GM12878 (cell line): ENCODE data around the gene RBBP8NL. TPM values are rescaled to one million over a fixed set of nuclear protein-coding genes. Genes with fewer than 3 reads are reported as not detected.

Source experiments
- ATAC-seq: fragments of 200-7000 bp; cut with Tn5 transposase; 3 replicates; pipeline ENCODE4 v1.9.1; 2020; ENCODE audit warnings: mild to moderate bottlenecking, moderate library complexity
- BruUV-seq: library from RNA; stranded (reverse); fragments of 400-500 nt; replicated peaks from 2 replicates; lab custom pipeline; 2021; lab: Mats Ljungman, UMichigan
- CTCF ChIA-PET: fragments of 300-600 bp; sonication (Branson Sonifier 250); formaldehyde crosslinking; extraction: SDS; loops from one replicate; lab custom pipeline; 2021; ENCODE audit warnings: inconsistent platforms; lab: Yijun Ruan, JAX
- POLR2A ChIA-PET: fragments of 350-600 bp; formaldehyde crosslinking; extraction: SDS; loops from one replicate; lab custom pipeline; 2021; ENCODE audit warnings: inconsistent platforms; lab: Charles Lee
- RAD21 ChIA-PET: fragments of 300-600 bp; sonication (Branson Sonifier 250); formaldehyde crosslinking; loops from one replicate; lab custom pipeline; 2023; ENCODE audit warnings: antibody characterized with exemption; ENCODE audit not compliant: unreplicated experiment; lab: Charles Lee
- SMC1A ChIA-PET: fragments of 300-600 bp; sonication (Branson Sonifier 250); formaldehyde crosslinking; loops from one replicate; lab custom pipeline; 2023; ENCODE audit not compliant: unreplicated experiment, uncharacterized antibody; lab: Charles Lee
- DNase-seq: peaks from one replicate; pipeline ENCODE4 v3.0.0-alpha.2; 2011; ENCODE audit warnings: low read depth, low spot score
- FAIRE-seq: peaks from 3 replicates; lab custom pipeline; 2011; peaks lifted over from hg19 to GRCh38; lab: Jason Lieb, UNC
- H2AFZ ChIP-seq: 2 replicates; pipeline ENCODE4 v1.6.0; 2011; ENCODE audit warnings: low read depth, low read length, control low read depth; ENCODE audit not compliant: control insufficient read depth
- H3K27ac ChIP-seq: 2 replicates; pipeline ENCODE4 v1.5.1; 2011; ENCODE audit warnings: control low read depth; ENCODE audit not compliant: control insufficient read depth, insufficient read depth
- H3K27me3 ChIP-seq, 2 experiments: replicated peaks in 1 of 2; 2 replicates each; pipeline versions ENCODE4 v1.6.0 to v1.6.1; 2011; ENCODE audit warnings: low read length in 1 of 2; ENCODE audit not compliant: control insufficient read depth in 2 of 2, insufficient read depth in 2 of 2
- H3K36me3 ChIP-seq, 2 experiments: 2 replicates each; pipeline ENCODE4 v1.5.1; 2011; ENCODE audit warnings: low read length in 1 of 2; ENCODE audit not compliant: control insufficient read depth in 2 of 2, insufficient read depth in 2 of 2
- H3K4me1 ChIP-seq: 2 replicates; pipeline ENCODE4 v1.6.1; 2011; ENCODE audit warnings: mild to moderate bottlenecking, low read length, moderate library complexity, mixed read lengths; ENCODE audit not compliant: control insufficient read depth, insufficient read depth
- H3K4me2 ChIP-seq: 2 replicates; pipeline ENCODE4 v1.6.0; 2011; ENCODE audit warnings: control low read depth; ENCODE audit not compliant: control insufficient read depth, insufficient read depth
- H3K4me3 ChIP-seq: fragments of 200-600 bp; sonication (generic); 2 replicates; pipeline ENCODE4 v1.5.1; 2016
- H3K79me2 ChIP-seq: 2 replicates; pipeline ENCODE4 v1.6.0; 2011; ENCODE audit warnings: low read length; ENCODE audit not compliant: control insufficient read depth, insufficient read depth
- H3K9ac ChIP-seq: 2 replicates; pipeline ENCODE4 v1.8.0; 2011; ENCODE audit warnings: low read length, control low read depth, mixed read lengths; ENCODE audit not compliant: control insufficient read depth, insufficient read depth
- H3K9me3 ChIP-seq: replicated peaks from 3 replicates; pipeline ENCODE4 v1.5.1; 2011; ENCODE audit warnings: mild to moderate bottlenecking, low read length; ENCODE audit not compliant: control insufficient read depth, insufficient read depth
- H4K20me1 ChIP-seq: 2 replicates; pipeline ENCODE4 v1.6.0; 2011; ENCODE audit not compliant: control insufficient read depth, insufficient read depth
- BHLHE40 ChIP-seq, 2 experiments: fragments of 450-650 bp in 1 of 2; IDR thresholded peaks; 2 replicates each; pipeline ENCODE4 v1.6.1; 2011 to 2017; ENCODE audit warnings: low read depth in 2 of 2, borderline replicate concordance in 1 of 2, improper control_type of control experiment in 1 of 2, low read length in 1 of 2, mild to moderate bottlenecking in 1 of 2
- CHD4 ChIP-seq: fragments of 200-600 bp; sonication (generic); IDR thresholded peaks from 2 replicates; pipeline ENCODE4 v1.6.1; 2016; ENCODE audit warnings: mild to moderate bottlenecking
- FOXM1 ChIP-seq: IDR thresholded peaks from 2 replicates; pipeline ENCODE4 v1.6.1; 2012; ENCODE audit warnings: low read depth, mild to moderate bottlenecking, inconsistent platforms, low read length, moderate library complexity
- LARP7 ChIP-seq: fragments of 450-650 bp; IDR thresholded peaks from 2 replicates; pipeline ENCODE4 v1.6.1; 2017; ENCODE audit warnings: mild to moderate bottlenecking
- MEF2A ChIP-seq: IDR thresholded peaks from 2 replicates; pipeline ENCODE4 v1.6.1; 2011; ENCODE audit warnings: low read depth, mild to moderate bottlenecking, low read length, moderate library complexity; ENCODE audit not compliant: insufficient read depth
- ZZZ3 ChIP-seq: IDR thresholded peaks from 2 replicates; pipeline ENCODE4 v1.6.1; 2011; ENCODE audit warnings: low read depth; ENCODE audit not compliant: control insufficient read depth, insufficient read length
- WGBS: methylation state at CpG from one replicate; pipeline ENCODE4 v1.1.6; 2016; ENCODE audit warnings: low lambda C conversion rate; ENCODE audit not compliant: insufficient replicate concordance, insufficient coverage; ENCODE audit errors: missing lambda C conversion rate; 5-methylcytosine and 5-hydroxymethylcytosine counted together
- in situ Hi-C: fragments of 300-500 bp; cut with MboI; formaldehyde crosslinking; loops from 9 replicates; pipeline ENCODE4 v1.14.3; 2018; ENCODE audit warnings: mixed read lengths
- intact Hi-C: fragments of 100-400 bp; cut with micrococcal nuclease; formaldehyde crosslinking; loops from one replicate; pipeline ENCODE4 v1.14.2; 2022; ENCODE audit not compliant: unreplicated experiment
- polyA plus RNA-seq, 11 experiments: library from polyadenylated mRNA; depleted of rRNA in 4 of 11; unstranded in 6 of 11; stranded (reverse) in 5 of 11; fragments of >200 nt; fragmentation: Nextera tagmentation in 4 of 11; fragmentation: Illumina TruSeq in 1 of 11; extraction: Ambion mirVana in 4 of 11; extraction: Trizol in 1 of 11; gene quantifications; 1 replicate in 1 of 11; 2 replicates in 10 of 11; pipeline versions ENCODE4 v1.2.1 to v1.2.3, GENCODE V29; 2011 to 2016; ENCODE audit warnings: inconsistent platforms in 2 of 11, missing spikeins in 2 of 11, low read depth in 1 of 11
- total RNA-seq, 4 experiments: library from RNA; depleted of rRNA in 3 of 4; stranded (reverse); fragments of >200 nt in 3 of 4; fragmentation: Illumina TruSeq in 1 of 4; extraction: Trizol in 1 of 4; gene quantifications; 2 replicates each; pipeline versions ENCODE4 v1.2.1 to v1.2.3, GENCODE V29; 2013 to 2021
- TF ChIP-seq, protein P1 (sequence below): IDR thresholded peaks from 2 replicates; pipeline ENCODE4 v1.6.1; 2012; ENCODE audit warnings: low read depth, low read length, improper control_type of control experiment
- TF ChIP-seq, protein P2 (sequence below): fragments of 450-650 bp; IDR thresholded peaks from 2 replicates; pipeline ENCODE4 v1.6.1; 2017; ENCODE audit warnings: mild to moderate bottlenecking, low read depth, inconsistent platforms; ENCODE audit not compliant: poor library complexity, severe bottlenecking
- TF ChIP-seq, protein P3 (sequence below): fragments of 150-350 bp; IDR thresholded peaks from 2 replicates; pipeline ENCODE4 v1.6.1; 2016; ENCODE audit warnings: low read depth, low read length
- TF ChIP-seq, protein P4 (sequence below): IDR thresholded peaks from 2 replicates; pipeline ENCODE4 v1.6.1; 2011; ENCODE audit warnings: borderline replicate concordance, low read depth, mild to moderate bottlenecking, moderate library complexity, mixed read lengths, low read length; ENCODE audit not compliant: insufficient read depth; ENCODE audit errors: extremely low read length

RBBP8NL gene
- total and polyA plus RNA-seq, 10 of the 15 experiments (the other 5 are each of a cell fraction or from before 2014, with no cell fraction given), result not detected

DNA sequence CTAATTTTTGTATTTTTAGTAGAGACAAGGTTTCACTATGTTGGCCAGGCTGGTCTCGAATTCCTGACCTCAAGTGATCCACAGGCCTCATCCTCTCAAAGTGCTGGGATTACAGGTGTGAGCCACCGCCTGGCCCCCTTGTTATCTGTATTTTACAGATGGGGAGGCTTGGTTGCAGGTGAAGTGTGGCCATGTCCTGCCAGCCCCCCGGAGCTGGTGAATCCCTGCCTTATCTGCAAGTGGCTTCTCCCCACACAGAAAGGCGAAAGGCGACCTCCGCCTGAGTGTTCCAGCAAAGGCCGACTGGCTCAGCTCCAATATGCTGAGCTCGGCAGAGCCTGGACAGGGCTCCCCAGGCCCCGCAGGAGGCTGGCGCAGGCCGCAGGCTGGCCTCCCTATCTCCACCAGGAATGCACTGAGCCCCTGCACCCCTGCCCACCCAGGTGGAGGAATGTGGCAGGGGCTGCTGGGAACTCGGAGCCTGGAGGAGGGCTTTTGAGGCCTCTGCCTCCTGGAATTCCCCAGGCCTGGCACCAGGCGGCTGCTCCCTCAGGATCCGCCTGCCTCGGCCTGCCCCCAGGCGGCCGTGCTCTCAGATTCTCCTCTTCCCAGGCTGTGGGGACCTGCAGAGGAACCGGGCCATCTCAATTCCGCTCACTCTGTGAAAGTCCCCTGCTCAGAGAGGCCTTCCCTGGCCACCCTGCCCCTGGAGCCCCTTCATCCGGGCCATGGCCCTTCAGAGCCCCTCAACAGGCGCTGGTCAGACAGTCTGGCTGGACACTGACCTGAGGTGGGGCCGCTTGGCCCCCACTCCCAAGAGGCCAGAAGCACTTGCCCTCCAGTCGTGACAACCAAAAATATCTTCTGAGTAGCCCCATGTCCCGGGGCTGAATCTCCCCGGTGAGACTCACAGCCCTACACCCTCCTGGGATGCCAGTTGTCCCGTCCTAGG, 51.0 kb downstream of the RBBP8NL start (continued):
- TF ChIP-seq, protein P1, sequence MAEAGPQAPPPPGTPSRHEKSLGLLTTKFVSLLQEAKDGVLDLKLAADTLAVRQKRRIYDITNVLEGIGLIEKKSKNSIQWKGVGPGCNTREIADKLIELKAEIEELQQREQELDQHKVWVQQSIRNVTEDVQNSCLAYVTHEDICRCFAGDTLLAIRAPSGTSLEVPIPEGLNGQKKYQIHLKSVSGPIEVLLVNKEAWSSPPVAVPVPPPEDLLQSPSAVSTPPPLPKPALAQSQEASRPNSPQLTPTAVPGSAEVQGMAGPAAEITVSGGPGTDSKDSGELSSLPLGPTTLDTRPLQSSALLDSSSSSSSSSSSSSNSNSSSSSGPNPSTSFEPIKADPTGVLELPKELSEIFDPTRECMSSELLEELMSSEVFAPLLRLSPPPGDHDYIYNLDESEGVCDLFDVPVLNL, result no peak
- TF ChIP-seq, protein P2, sequence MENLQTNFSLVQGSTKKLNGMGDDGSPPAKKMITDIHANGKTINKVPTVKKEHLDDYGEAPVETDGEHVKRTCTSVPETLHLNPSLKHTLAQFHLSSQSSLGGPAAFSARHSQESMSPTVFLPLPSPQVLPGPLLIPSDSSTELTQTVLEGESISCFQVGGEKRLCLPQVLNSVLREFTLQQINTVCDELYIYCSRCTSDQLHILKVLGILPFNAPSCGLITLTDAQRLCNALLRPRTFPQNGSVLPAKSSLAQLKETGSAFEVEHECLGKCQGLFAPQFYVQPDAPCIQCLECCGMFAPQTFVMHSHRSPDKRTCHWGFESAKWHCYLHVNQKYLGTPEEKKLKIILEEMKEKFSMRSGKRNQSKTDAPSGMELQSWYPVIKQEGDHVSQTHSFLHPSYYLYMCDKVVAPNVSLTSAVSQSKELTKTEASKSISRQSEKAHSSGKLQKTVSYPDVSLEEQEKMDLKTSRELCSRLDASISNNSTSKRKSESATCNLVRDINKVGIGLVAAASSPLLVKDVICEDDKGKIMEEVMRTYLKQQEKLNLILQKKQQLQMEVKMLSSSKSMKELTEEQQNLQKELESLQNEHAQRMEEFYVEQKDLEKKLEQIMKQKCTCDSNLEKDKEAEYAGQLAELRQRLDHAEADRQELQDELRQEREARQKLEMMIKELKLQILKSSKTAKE, result no peak
- TF ChIP-seq BHLHE40 (IDR thresholded peaks at IDR 0.05; ENCODE audit: borderline replicate concordance in 1 of 2, low read depth in 2 of 2, low read length in 1 of 2), result no peak
- no peak for TF ChIP-seq MEF2A

DNA sequence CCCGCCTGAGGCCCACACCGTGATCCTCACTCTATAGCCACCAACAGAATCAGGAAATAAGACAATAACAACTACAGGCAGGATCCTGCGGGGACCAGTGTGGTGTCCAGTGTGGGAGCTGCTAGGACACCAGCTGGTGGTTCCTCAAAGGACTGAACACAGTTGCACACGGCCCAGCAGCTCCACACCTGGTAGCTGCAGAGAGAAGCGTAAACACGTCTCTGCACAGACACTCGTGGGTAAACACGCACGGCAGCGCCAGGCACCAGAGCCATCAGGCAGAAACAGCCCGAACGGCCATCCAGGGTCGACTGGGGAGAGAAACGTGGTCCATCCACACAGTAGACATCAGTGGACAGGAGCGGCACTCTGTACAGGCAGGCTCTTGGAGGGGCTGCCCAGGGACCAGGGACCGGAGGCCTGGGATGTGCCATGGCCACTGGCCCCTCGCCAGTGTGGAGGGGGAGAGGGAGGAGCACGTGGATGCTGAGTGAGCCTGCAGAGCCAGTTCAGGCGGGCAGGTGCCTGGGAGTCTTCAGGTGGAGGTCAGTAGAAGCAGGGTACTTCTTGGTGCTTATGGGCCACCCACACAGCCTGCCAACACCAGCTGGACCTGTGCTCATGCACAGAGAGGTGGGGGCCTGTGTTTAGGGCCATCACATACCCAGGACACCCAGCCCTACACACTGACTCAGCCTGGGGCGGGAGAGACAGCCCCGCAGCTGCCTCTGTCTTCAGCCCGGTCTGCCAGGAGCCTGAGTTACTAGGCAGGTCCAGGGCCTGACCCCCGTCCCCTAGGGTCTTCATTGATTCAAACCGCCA, 52.8 kb downstream of the RBBP8NL start:
- in situ Hi-C loops, result loop anchor here (25.0 kb wide), 1 partner anchor 362 kb away; no protein-coding TSS in a partner anchor
- 27% methylated on average over 24 of the region's 24 CpGs for WGBS
- POLR2A ChIA-PET, result no interaction called here
- Histone ChIP-seq H3K4me2 (no peak overlapping the region), H2AFZ (no peak overlapping the region), H3K9ac (no peak overlapping the region), H3K27ac (no peak overlapping the region), H3K4me3 (no peak overlapping the region), H3K79me2 (no peaks in the 10 kb centered on the region), H3K9me3 (no peaks in the 10 kb centered on the region), H4K20me1 (no peaks in the 10 kb centered on the region), H3K27me3 (no peaks in the 10 kb centered on the region), H3K4me1 (no peaks in the 10 kb centered on the region), H3K36me3 (no peaks in the 10 kb centered on the region)
- RAD21 ChIA-PET, result no interaction called here
- FAIRE-seq (no peak), DNase-seq (no peak), ATAC-seq (no peak; the same call in 2 of the 3 replicates)
- SMC1A ChIA-PET, result no interaction called here
- CTCF ChIA-PET, result no interaction called here
- intact Hi-C loops, result no loop called here
- no TSS peak for BruUV-seq
- no peak for TF ChIP-seq LARP7
- TF ChIP-seq CHD4, result no peak
- TF ChIP-seq ZZZ3, result no peak
- TF ChIP-seq, protein P3, sequence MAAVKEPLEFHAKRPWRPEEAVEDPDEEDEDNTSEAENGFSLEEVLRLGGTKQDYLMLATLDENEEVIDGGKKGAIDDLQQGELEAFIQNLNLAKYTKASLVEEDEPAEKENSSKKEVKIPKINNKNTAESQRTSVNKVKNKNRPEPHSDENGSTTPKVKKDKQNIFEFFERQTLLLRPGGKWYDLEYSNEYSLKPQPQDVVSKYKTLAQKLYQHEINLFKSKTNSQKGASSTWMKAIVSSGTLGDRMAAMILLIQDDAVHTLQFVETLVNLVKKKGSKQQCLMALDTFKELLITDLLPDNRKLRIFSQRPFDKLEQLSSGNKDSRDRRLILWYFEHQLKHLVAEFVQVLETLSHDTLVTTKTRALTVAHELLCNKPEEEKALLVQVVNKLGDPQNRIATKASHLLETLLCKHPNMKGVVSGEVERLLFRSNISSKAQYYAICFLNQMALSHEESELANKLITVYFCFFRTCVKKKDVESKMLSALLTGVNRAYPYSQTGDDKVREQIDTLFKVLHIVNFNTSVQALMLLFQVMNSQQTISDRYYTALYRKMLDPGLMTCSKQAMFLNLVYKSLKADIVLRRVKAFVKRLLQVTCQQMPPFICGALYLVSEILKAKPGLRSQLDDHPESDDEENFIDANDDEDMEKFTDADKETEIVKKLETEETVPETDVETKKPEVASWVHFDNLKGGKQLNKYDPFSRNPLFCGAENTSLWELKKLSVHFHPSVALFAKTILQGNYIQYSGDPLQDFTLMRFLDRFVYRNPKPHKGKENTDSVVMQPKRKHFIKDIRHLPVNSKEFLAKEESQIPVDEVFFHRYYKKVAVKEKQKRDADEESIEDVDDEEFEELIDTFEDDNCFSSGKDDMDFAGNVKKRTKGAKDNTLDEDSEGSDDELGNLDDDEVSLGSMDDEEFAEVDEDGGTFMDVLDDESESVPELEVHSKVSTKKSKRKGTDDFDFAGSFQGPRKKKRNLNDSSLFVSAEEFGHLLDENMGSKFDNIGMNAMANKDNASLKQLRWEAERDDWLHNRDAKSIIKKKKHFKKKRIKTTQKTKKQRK, result no peak
- TF ChIP-seq, protein P4, sequence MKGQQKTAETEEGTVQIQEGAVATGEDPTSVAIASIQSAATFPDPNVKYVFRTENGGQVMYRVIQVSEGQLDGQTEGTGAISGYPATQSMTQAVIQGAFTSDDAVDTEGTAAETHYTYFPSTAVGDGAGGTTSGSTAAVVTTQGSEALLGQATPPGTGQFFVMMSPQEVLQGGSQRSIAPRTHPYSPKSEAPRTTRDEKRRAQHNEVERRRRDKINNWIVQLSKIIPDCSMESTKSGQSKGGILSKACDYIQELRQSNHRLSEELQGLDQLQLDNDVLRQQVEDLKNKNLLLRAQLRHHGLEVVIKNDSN, result no peak
- no peak for TF ChIP-seq FOXM1
